ENCODE results near the gene ETV6. TPM values are rescaled to one million over a fixed set of nuclear protein-coding genes. Genes with fewer than 3 reads are reported as not detected.

ETV6 gene
- total and polyA plus RNA-seq, 12 donors = 2.7 to 33.5 (median 15.2) TPM

DNA sequence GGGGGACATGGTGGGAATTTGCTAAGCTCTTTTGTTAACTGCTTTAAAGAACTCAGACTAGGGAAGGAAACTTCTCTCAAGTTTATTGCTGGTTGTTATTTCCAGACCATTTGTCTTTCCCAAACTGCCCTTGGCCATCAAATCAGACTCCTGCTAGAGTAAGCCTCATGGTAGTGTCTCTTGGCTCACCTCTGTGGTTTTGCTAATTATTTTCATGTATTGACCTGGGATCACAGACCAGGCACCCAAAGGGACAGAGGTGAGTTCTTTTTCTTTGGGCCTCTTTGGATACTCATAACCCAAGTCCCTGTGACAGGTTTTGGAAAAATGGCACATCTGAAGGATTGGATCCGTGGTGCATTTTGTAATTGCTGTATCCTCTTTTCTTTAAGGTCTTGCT, 11.2 kb downstream of the ETV6 start:
- H3K4me1 ChIP-seq = peaks cover 2 to 98% (median 80%) of the 10 kb centered on the region in 9 donors
- 92 to 97% methylated on average over 1 of the region's 1 CpG for WGBS, 2 donors
- intact Hi-C loops (cut with DNase I) = loop anchor here in 1 of 10 donors (10.0 kb wide), 1 partner anchor 94 kb away; no protein-coding TSS in a partner anchor

DNA sequence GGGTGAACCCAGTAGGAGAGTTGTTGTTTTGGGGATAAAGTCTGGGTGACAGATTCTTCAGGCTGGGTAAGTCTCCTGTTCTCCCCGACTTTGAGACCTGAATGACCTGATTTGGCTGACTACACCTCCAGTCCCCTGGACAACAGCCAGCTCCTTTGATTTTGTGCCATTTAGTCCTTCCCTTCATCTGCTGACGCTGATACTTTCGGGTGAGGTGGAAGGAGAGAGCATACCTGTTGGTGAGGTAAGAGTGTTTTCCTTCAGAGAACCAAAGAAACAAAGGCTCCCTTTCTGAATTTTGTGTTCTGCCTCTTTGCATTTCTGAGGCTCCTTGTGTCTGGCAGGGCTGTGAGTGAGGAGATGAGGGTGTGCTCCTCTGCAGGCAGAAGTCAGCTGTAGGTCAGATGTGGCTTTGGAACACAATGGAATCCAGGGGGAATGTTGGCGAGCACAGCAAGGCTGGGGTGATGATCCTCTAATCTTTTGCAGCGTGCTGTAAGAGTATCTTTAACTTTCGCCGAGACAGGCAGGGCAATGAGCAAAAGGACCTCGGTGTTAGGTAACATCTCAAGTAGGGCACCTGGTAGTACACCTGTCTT, 12.1 kb downstream of the ETV6 start:
- Histone ChIP-seq H3K4me3 (no peak overlapping the region), H3K36me3 (peaks cover 0 to 37% (median 0%) of the 10 kb centered on the region in 9 donors), H3K27me3 (no peaks in the 10 kb centered on the region), H3K9me3 (no peaks in the 10 kb centered on the region), H3K4me1 (peaks cover 2 to 98% (median 81%) of the 10 kb centered on the region in 9 donors), H3K27ac (peak overlapping the region in 8 of 10 donors; percentile 15 to 88 (median 77))
- 63 to 76% methylated on average over 8 of the region's 8 CpGs for WGBS, 2 donors
- ATAC-seq (peak in 3 of 8 donors; percentile 26 to 46 (median 41)), DNase-seq (no peak)
- TF ChIP-seq, protein P1, sequence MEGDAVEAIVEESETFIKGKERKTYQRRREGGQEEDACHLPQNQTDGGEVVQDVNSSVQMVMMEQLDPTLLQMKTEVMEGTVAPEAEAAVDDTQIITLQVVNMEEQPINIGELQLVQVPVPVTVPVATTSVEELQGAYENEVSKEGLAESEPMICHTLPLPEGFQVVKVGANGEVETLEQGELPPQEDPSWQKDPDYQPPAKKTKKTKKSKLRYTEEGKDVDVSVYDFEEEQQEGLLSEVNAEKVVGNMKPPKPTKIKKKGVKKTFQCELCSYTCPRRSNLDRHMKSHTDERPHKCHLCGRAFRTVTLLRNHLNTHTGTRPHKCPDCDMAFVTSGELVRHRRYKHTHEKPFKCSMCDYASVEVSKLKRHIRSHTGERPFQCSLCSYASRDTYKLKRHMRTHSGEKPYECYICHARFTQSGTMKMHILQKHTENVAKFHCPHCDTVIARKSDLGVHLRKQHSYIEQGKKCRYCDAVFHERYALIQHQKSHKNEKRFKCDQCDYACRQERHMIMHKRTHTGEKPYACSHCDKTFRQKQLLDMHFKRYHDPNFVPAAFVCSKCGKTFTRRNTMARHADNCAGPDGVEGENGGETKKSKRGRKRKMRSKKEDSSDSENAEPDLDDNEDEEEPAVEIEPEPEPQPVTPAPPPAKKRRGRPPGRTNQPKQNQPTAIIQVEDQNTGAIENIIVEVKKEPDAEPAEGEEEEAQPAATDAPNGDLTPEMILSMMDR (IDR thresholded peaks at IDR 0.05) = no peak
- intact Hi-C loops (cut with DNase I) = loop anchor here in 1 of 10 donors (10.0 kb wide), 1 partner anchor 93 kb away; no protein-coding TSS in a partner anchor

More for the DNA sequence above, 11.2 kb downstream of the ETV6 start:
- Histone ChIP-seq H3K36me3 (peaks cover 0 to 37% (median 0%) of the 10 kb centered on the region in 9 donors), H3K9me3 (no peaks in the 10 kb centered on the region), H3K4me3 (no peak overlapping the region), H3K27me3 (no peaks in the 10 kb centered on the region), H3K27ac (peak overlapping the region in 6 of 10 donors; percentile 61 to 88 (median 82))
- TF ChIP-seq, protein P1 (IDR thresholded peaks at IDR 0.05) = no peak
- ATAC-seq (no peak), DNase-seq (no peak)

- peak in 1 of 8 donors; percentile 15 for ATAC-seq
- intact Hi-C loops (cut with DNase I) = loop anchor here in 1 of 10 donors (10.0 kb wide), 1 partner anchor 92 kb away; no protein-coding TSS in a partner anchor
- no peaks in the 10 kb centered on the region for H3K27me3 ChIP-seq
- H3K4me3 ChIP-seq = no peak overlapping the region
- H3K9me3 ChIP-seq = no peaks in the 10 kb centered on the region
- H3K27ac ChIP-seq = peak overlapping the region in 8 of 10 donors; percentile 18 to 88 (median 77)
- peaks cover 0 to 35% (median 0%) of the 10 kb centered on the region in 9 donors for H3K36me3 ChIP-seq
- no peak for DNase-seq
- TF ChIP-seq, protein P1 (IDR thresholded peaks at IDR 0.05) = no peak
- H3K4me1 ChIP-seq = peaks cover 2 to 96% (median 82%) of the 10 kb centered on the region in 9 donors
- 96 to 98% methylated on average over 3 of the region's 3 CpGs for WGBS, 2 donors
Observed at GRCh38 chr12:11662369-11662768, 12.9 kb downstream of the ETV6 start.

- intact Hi-C loops (cut with DNase I) = loop anchor here in 1 of 10 donors (10.0 kb wide), 1 partner anchor 92 kb away; no protein-coding TSS in a partner anchor
- no peaks in the 10 kb centered on the region for H3K9me3 ChIP-seq
- DNase-seq = peak in 1 of 2 donors; percentile 65
- 51 to 57% methylated on average over 7 of the region's 7 CpGs for WGBS, 2 donors
- TF ChIP-seq, protein P1 (IDR thresholded peaks at IDR 0.05) = no peak
- H3K4me3 ChIP-seq = no peak overlapping the region
- H3K36me3 ChIP-seq = peaks cover 0 to 28% (median 0%) of the 10 kb centered on the region in 9 donors
- peak; percentile 85 to 96 (median 92) for ATAC-seq
- peaks cover 2 to 93% (median 74%) of the 10 kb centered on the region in 9 donors for H3K4me1 ChIP-seq
- H3K27me3 ChIP-seq = no peaks in the 10 kb centered on the region
- peak overlapping the region; percentile 18 to 88 (median 74) for H3K27ac ChIP-seq
Observed at GRCh38 chr12:11663130-11663529, 13.7 kb downstream of the ETV6 start.
